Measurements from ENCODE around the gene WIZ.

DNA sequence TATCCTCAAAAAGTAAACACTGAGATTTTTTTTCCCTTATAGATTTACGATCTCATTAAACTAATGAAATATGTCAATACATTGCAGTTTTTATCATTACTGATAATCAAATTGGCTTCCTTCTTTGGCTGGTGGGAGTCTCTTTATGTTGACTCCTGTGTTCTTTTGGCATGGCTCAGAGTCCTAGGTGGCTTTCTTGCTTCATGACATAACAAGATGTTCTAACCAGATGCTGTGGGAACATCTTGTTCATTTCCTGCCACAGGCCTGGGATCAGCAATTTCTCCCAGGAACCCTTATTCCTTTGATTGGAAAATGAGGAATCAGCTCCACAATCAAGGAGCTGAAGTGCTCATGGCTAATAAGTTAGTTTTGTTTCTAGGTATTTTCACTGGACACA is 45.4 kb upstream of the WIZ start:
- no peak for TF ChIP-seq CTCF (IDR thresholded peaks at IDR 0.05)
- TF ChIP-seq POLR2A (IDR thresholded peaks at IDR 0.05), result no peak
